ENCODE data around the gene TNIP1.

Gene TNIP1

GRCh38 chr5:151066920-151067319, 13.9 kb downstream of the TNIP1 start:
- H3K27ac ChIP-seq (ENCODE audit: low read length), result no peak overlapping the region
- no peaks in the 10 kb centered on the region for H3K27me3 ChIP-seq (ENCODE audit: insufficient read depth, low read length, poor library complexity)
- H3K9ac ChIP-seq (ENCODE audit: low read depth, low read length), result no peak overlapping the region
- peaks cover 51% of the 10 kb centered on the region for H3K36me3 ChIP-seq (ENCODE audit: insufficient read depth, low read length)
- no peaks in the 10 kb centered on the region for H3K9me3 ChIP-seq (ENCODE audit: insufficient read depth, low read length, severe bottlenecking)
- H4K20me1 ChIP-seq (ENCODE audit: insufficient read depth, low read length), result peaks cover 71% of the 10 kb centered on the region
- ATAC-seq (ENCODE audit: insufficient read depth, low read depth), result no peak
- no peak overlapping the region for H3K4me3 ChIP-seq (ENCODE audit: low read depth in 1 of 2, low read length in 2 of 2)
- no peak overlapping the region for H3K4me2 ChIP-seq (ENCODE audit: insufficient read depth, low read length)
- TF ChIP-seq EZH2 (IDR thresholded peaks at IDR 0.05; ENCODE audit: borderline replicate concordance, low read depth, low read length, severe bottlenecking) (no peak), CTCF (IDR thresholded peaks at IDR 0.05; ENCODE audit: borderline replicate concordance, extremely low read depth, low read length, poor library complexity, severe bottlenecking) (no peak)
- no peaks in the 10 kb centered on the region for H3K4me1 ChIP-seq (ENCODE audit: insufficient read depth, low read length)
- no peak for DNase-seq
- no peak overlapping the region for H2AFZ ChIP-seq (ENCODE audit: low read depth, low read length)
- peaks cover 85% of the 10 kb centered on the region for H3K79me2 ChIP-seq (ENCODE audit: insufficient read depth, low read length)

GRCh38 chr5:151065609-151066008, 15.2 kb downstream of the TNIP1 start:
- Histone ChIP-seq H3K4me2 (ENCODE audit: insufficient read depth, low read length) (no peak overlapping the region), H3K27me3 (ENCODE audit: insufficient read depth, low read length, poor library complexity) (no peaks in the 10 kb centered on the region), H2AFZ (ENCODE audit: low read depth, low read length) (no peak overlapping the region), H3K4me1 (ENCODE audit: insufficient read depth, low read length) (no peaks in the 10 kb centered on the region), H3K27ac (ENCODE audit: low read length) (no peak overlapping the region), H3K36me3 (ENCODE audit: insufficient read depth, low read length) (peaks cover 60% of the 10 kb centered on the region), H3K9ac (ENCODE audit: low read depth, low read length) (no peak overlapping the region), H4K20me1 (ENCODE audit: insufficient read depth, low read length) (peaks cover 67% of the 10 kb centered on the region), H3K9me3 (ENCODE audit: insufficient read depth, low read length, severe bottlenecking) (no peaks in the 10 kb centered on the region), H3K79me2 (ENCODE audit: insufficient read depth, low read length) (peaks cover 72% of the 10 kb centered on the region), H3K4me3 (ENCODE audit: low read depth in 1 of 2, low read length in 2 of 2) (no peak overlapping the region)
- DNase-seq (no peak), ATAC-seq (ENCODE audit: insufficient read depth, low read depth) (no peak)
- TF ChIP-seq CTCF (IDR thresholded peaks at IDR 0.05; ENCODE audit: borderline replicate concordance, extremely low read depth, low read length, poor library complexity, severe bottlenecking), result no peak
- TF ChIP-seq EZH2 (IDR thresholded peaks at IDR 0.05; ENCODE audit: borderline replicate concordance, low read depth, low read length, severe bottlenecking), result no peak

DNA sequence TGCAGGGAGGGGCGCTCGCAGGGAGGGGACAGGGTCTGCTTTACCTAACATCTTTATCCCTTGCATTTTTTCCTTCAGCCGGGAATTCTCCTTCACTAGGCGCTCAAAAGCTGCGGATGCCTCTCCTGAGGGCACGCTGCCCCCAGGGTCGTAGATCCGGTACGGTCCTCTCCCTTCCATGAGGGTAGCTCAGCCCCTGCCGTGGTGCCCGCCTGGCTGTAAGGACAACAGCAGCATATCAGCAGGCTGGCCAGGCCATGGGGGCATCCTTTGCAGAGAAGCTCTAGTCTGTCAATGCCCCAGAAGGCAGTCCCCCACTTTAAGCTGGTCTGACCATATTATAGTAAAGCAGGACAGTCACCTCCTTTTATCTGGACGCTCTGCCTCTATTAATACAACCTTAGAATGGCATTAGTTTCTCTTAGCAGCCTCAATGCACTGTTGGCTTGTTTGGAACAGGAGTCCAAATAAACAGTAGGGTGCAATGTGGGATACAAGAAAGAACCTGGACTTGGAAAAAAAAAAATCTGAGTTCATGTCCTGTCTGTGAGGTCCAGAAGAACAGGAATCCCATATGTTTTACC, 15.8 kb downstream of the TNIP1 start:
- Histone ChIP-seq H3K4me3 (ENCODE audit: low read depth in 1 of 2, low read length in 2 of 2) (no peak overlapping the region), H3K27ac (ENCODE audit: low read length) (no peak overlapping the region), H3K79me2 (ENCODE audit: insufficient read depth, low read length) (peaks cover 66% of the 10 kb centered on the region), H3K36me3 (ENCODE audit: insufficient read depth, low read length) (peaks cover 66% of the 10 kb centered on the region), H3K9ac (ENCODE audit: low read depth, low read length) (no peak overlapping the region), H3K4me2 (ENCODE audit: insufficient read depth, low read length) (no peak overlapping the region), H3K9me3 (ENCODE audit: insufficient read depth, low read length, severe bottlenecking) (no peaks in the 10 kb centered on the region), H4K20me1 (ENCODE audit: insufficient read depth, low read length) (peaks cover 67% of the 10 kb centered on the region), H3K4me1 (ENCODE audit: insufficient read depth, low read length) (no peaks in the 10 kb centered on the region), H3K27me3 (ENCODE audit: insufficient read depth, low read length, poor library complexity) (no peaks in the 10 kb centered on the region), H2AFZ (ENCODE audit: low read depth, low read length) (no peak overlapping the region)
- DNase-seq (no peak), ATAC-seq (ENCODE audit: insufficient read depth, low read depth) (no peak)
- TF ChIP-seq EZH2 (IDR thresholded peaks at IDR 0.05; ENCODE audit: borderline replicate concordance, low read depth, low read length, severe bottlenecking) (no peak), CTCF (IDR thresholded peaks at IDR 0.05; ENCODE audit: borderline replicate concordance, extremely low read depth, low read length, poor library complexity, severe bottlenecking) (no peak)

Measured in DND-41 (cell line).